KMS-11 (cell line): ENCODE measurements around the gene WFS1.

Source experiments
- H2AFZ ChIP-seq: fragments of 200-600 bp; sonication (generic); 2 replicates; pipeline ENCODE4 v1.6.1; 2016; ENCODE audit warnings: antibody characterized with exemption, mixed run types, low read depth
- H3K27ac ChIP-seq: fragments of 200-600 bp; sonication (generic); 2 replicates; pipeline ENCODE4 v1.6.1; 2016; ENCODE audit warnings: mild to moderate bottlenecking, mixed run types
- H3K27me3 ChIP-seq: fragments of 200-600 bp; sonication (generic); 2 replicates; pipeline ENCODE4 v1.6.1; 2017; ENCODE audit warnings: mild to moderate bottlenecking, low read depth, mixed run types, moderate library complexity; ENCODE audit not compliant: insufficient read depth
- H3K36me3 ChIP-seq: fragments of 200-600 bp; sonication (generic); 2 replicates; pipeline ENCODE4 v1.6.1; 2017; ENCODE audit warnings: mild to moderate bottlenecking, mixed run types; ENCODE audit not compliant: insufficient read depth
- H3K4me1 ChIP-seq: fragments of 200-600 bp; sonication (generic); 2 replicates; pipeline ENCODE4 v1.6.1; 2016; ENCODE audit warnings: mild to moderate bottlenecking, low read depth, mixed run types; ENCODE audit not compliant: poor library complexity, severe bottlenecking
- H3K4me2 ChIP-seq: fragments of 200-600 bp; sonication (generic); 2 replicates; pipeline ENCODE4 v1.7.0; 2016; ENCODE audit warnings: mild to moderate bottlenecking, mixed run types
- H3K4me3 ChIP-seq: fragments of 200-600 bp; sonication (generic); IDR thresholded peaks from 2 replicates; pipeline ENCODE4 v1.6.1; 2017; ENCODE audit warnings: low read depth, low read length, mixed read lengths; ENCODE audit not compliant: insufficient read depth
- H3K79me2 ChIP-seq: fragments of 200-600 bp; sonication (generic); 2 replicates; pipeline ENCODE4 v1.6.1; 2016; ENCODE audit warnings: low read depth, mixed run types; ENCODE audit not compliant: insufficient read depth
- H3K9ac ChIP-seq: fragments of 200-600 bp; sonication (generic); 2 replicates; pipeline ENCODE4 v1.6.1; 2016; ENCODE audit warnings: mild to moderate bottlenecking, mixed run types
- H4K20me1 ChIP-seq: fragments of 200-600 bp; sonication (generic); 2 replicates; pipeline ENCODE4 v1.6.1; 2016; ENCODE audit warnings: mild to moderate bottlenecking, mixed run types; ENCODE audit not compliant: insufficient read depth
- CTCF ChIP-seq: fragments of 200-600 bp; sonication (generic); conservative IDR thresholded peaks from 2 replicates; pipeline ENCODE4 v1.6.1; 2017; ENCODE audit warnings: low read depth, mild to moderate bottlenecking, antibody characterized with exemption, low read length, moderate library complexity, mixed read lengths

The WFS1 gene

GRCh38 chr4:6250984-6251295 is 18.7 kb upstream of the WFS1 start:
- H3K27me3 ChIP-seq, result no peaks in the 10 kb centered on the region; the same call in 1 of the 2 replicates

GRCh38 chr4:6251365-6251764 is 18.3 kb upstream of the WFS1 start:
- H3K27me3 ChIP-seq, result no peaks in the 10 kb centered on the region; the same call in 1 of the 2 replicates
- no peak overlapping the region for H2AFZ ChIP-seq
- no peak overlapping the region for H3K27ac ChIP-seq
- H3K4me3 ChIP-seq, result no peak overlapping the region
- no peaks in the 10 kb centered on the region for H3K36me3 ChIP-seq
- no peak overlapping the region for H3K4me2 ChIP-seq
- no peaks in the 10 kb centered on the region for H4K20me1 ChIP-seq
- H3K79me2 ChIP-seq, result no peaks in the 10 kb centered on the region
- no peak overlapping the region for H3K9ac ChIP-seq
- TF ChIP-seq CTCF, result no peak
- H3K4me1 ChIP-seq, result no peaks in the 10 kb centered on the region

More at GRCh38 chr4:6250984-6251295, 18.7 kb upstream of the WFS1 start:
- H3K27ac ChIP-seq, result no peak overlapping the region
- H3K9ac ChIP-seq, result no peak overlapping the region
- no peaks in the 10 kb centered on the region for H3K36me3 ChIP-seq
- no peak overlapping the region for H2AFZ ChIP-seq
- no peaks in the 10 kb centered on the region for H4K20me1 ChIP-seq
- no peak overlapping the region for H3K4me3 ChIP-seq
- no peaks in the 10 kb centered on the region for H3K4me1 ChIP-seq
- TF ChIP-seq CTCF, result 0 out of 2 replicates have a peak, but pooled peaks have one; percentile 6
- no peak overlapping the region for H3K4me2 ChIP-seq
- no peaks in the 10 kb centered on the region for H3K79me2 ChIP-seq

GRCh38 chr4:6252051-6252450 is 17.6 kb upstream of the WFS1 start:
- Histone ChIP-seq H3K27me3 (no peaks in the 10 kb centered on the region; the same call in 1 of the 2 replicates), H3K79me2 (no peaks in the 10 kb centered on the region), H3K9ac (no peak overlapping the region), H3K4me1 (no peaks in the 10 kb centered on the region), H3K4me2 (no peak overlapping the region), H2AFZ (no peak overlapping the region), H4K20me1 (no peaks in the 10 kb centered on the region), H3K4me3 (no peak overlapping the region), H3K36me3 (no peaks in the 10 kb centered on the region), H3K27ac (no peak overlapping the region)
- no peak for TF ChIP-seq CTCF

- Histone ChIP-seq H3K4me3 (no peak overlapping the region), H3K27ac (no peak overlapping the region), H3K4me2 (no peak overlapping the region), H3K79me2 (no peaks in the 10 kb centered on the region), H4K20me1 (no peaks in the 10 kb centered on the region), H3K4me1 (no peaks in the 10 kb centered on the region), H3K36me3 (no peaks in the 10 kb centered on the region), H2AFZ (no peak overlapping the region), H3K27me3 (no peaks in the 10 kb centered on the region; the same call in 1 of the 2 replicates), H3K9ac (no peak overlapping the region)
- TF ChIP-seq CTCF, result no peak
Measured at GRCh38 chr4:6253111-6253510, 16.5 kb upstream of the WFS1 start.
